Small intestine (tissue), 4 donors: ENCODE results near the gene ZNF385A. TPM values are rescaled to one million over a fixed set of nuclear protein-coding genes. Genes with fewer than 3 reads are reported as not detected.

ENCODE experiments used
- polyA plus RNA-seq, 4 donors: library from polyadenylated mRNA; stranded (reverse) in 3 of 4; unstranded in 1 of 4; fragments of 200-250 nt in 3 of 4; fragments of 120-200 nt in 1 of 4; gene quantifications; one replicate each; pipeline versions ENCODE4 v1.2.1 to v1.2.3, GENCODE V29; 2013
- donor health status: healthy with polysubstance abuse.
- donor health status: Bipolar disorder and iron deficiency.
- donor health status: healthy.

Gene ZNF385A
- polyA plus RNA-seq, 4 donors = 0.45 to 9.7 (median 5.9) TPM

Other genes starting within 250 kb of the ZNF385A start
- 10 to 100 TPM; 25.9 to 83.9 (median 52.1) TPM for gene SMUG1, start 195.7 kb downstream of the ZNF385A start, polyA plus RNA-seq
- gene CBX5, start 104.6 kb downstream of the ZNF385A start, polyA plus RNA-seq = 10 to 100 TPM in 2 of 4 donors, 1 to 10 TPM in 2; 2.7 to 40.1 (median 8.3) TPM
- 1,000 to 10,000 TPM in 2 of 4 donors, 100 to 1,000 TPM in 2; 408 to 2,228 (median 1,197) TPM for gene HNRNPA1, start 104.0 kb downstream of the ZNF385A start, polyA plus RNA-seq
- under 1 TPM in 2 of 4 donors, not detected in 2; 0.07 to 0.30 TPM for gene NFE2, start 83.7 kb downstream of the ZNF385A start, polyA plus RNA-seq
- gene COPZ1, start 59.6 kb downstream of the ZNF385A start, polyA plus RNA-seq = 100 to 1,000 TPM; 114 to 211 (median 138) TPM
- under 1 TPM in 2 of 4 donors, not detected in 2; 0.24 to 0.33 TPM for gene GPR84, start 20.2 kb downstream of the ZNF385A start, polyA plus RNA-seq
- 10 to 100 TPM in 2 of 4 donors, 1 to 10 TPM in 2; 1.8 to 60.7 (median 7.9) TPM for gene ITGA5, start 34.5 kb upstream of the ZNF385A start, polyA plus RNA-seq
- 1 to 10 TPM in 1 of 4 donors, under 1 TPM in 1, not detected in 2; 0.45 to 1.9 TPM for gene GTSF1, start 88.9 kb upstream of the ZNF385A start, polyA plus RNA-seq
- gene NCKAP1L, start 113.0 kb upstream of the ZNF385A start, polyA plus RNA-seq = 1 to 10 TPM; 1.3 to 10.0 (median 4.8) TPM
- gene PDE1B, start 164.9 kb upstream of the ZNF385A start, polyA plus RNA-seq = 1 to 10 TPM in 3 of 4 donors, under 1 TPM in 1; 0.67 to 4.8 (median 2.8) TPM
- 10 to 100 TPM in 1 of 4 donors, 1 to 10 TPM in 3; 3.0 to 15.8 (median 6.0) TPM for gene PPP1R1A, start 203.9 kb upstream of the ZNF385A start, polyA plus RNA-seq